ENCODE results near the gene RUNX1.

RUNX1 gene

DNA sequence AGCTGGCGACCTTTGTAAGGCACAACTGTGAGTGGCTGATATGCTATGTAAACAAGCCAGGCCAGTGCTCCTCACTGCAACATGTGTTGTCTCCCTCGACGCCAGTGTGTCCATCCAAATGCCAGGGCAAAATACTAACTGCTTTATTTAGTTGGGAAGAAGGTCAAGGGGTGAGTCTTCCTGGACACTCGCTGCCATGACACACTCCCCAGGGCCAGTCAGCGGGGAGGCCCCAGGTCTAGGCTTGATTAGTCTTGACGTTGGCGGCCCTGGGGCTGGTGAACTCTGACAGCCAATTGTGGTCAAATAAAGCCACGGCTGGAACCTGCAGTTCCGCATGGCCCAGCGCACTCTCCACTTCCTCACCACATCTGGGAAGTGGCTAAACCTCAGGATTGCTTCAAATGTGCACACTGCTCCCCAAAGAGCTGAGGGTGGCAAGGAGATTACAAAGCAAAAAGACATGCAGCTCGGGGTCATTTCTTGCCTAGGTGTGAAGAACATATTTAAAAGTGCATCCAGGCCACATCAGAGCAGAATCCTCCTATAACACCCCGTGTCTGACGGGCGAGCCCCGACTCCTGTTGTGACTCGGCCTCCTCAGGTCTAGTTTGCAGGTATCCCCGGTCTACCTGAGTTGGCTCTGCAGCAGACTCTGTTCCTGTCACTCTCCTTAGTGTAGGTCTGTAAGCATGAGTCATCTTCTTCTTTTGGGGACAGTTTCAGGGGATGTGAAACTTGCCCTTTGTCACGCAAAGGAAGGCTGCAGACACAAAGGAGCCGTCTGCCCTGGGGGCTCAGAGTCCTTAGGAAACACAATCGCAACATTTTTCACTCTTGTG, 183.5 kb downstream of the RUNX1 start:
- peak; percentile 97 for DNase-seq (ENCODE audit: low read depth)
- TF ChIP-seq, protein P1, sequence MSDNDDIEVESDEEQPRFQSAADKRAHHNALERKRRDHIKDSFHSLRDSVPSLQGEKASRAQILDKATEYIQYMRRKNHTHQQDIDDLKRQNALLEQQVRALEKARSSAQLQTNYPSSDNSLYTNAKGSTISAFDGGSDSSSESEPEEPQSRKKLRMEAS (IDR thresholded peaks at IDR 0.05; ENCODE audit: low read depth, low read length), result no peak
- H3K4me3 ChIP-seq (ENCODE audit: low read depth, low read length), result peak overlapping the region; percentile 13

DNA sequence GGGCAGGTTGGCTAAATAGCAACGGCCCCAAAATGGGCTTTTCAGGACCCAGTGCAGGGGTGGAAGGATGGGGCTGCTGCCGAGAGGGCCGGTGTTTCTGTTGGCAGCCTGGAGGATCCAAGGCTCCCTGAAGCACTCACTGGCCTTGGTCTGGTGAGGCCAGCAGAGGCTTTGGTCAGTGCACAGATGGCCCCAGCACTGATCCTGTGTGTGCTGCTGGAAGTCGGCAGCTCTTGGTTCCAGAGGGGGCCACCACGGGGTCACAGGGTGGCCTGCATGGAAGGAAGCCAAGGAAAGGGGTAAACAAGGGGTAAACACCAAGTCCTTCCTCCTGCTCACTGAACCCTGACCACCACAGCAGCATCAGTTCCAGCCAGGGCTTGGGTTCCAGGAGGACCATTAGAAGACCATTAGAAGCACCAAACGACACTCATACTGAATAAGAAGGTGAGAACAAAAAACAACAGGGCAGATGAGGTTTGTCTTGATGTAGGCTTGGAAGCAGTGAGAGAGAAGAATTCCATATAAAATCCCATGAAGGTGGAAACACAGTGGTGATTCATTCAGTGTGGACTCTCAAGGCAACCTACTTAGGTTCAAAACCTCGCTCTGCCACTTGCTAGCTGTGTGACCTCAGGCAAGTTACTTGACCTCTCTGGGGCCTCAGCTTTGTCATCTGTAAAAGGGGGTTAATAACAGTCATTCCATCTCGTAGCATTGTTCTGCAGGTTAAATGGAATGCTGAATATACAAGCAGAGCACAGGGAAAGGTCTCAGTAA, 184.5 kb downstream of the RUNX1 start:
- DNase-seq (ENCODE audit: low read depth), result no peak
- H3K4me3 ChIP-seq (ENCODE audit: low read depth, low read length), result no peak overlapping the region
- TF ChIP-seq, protein P2, sequence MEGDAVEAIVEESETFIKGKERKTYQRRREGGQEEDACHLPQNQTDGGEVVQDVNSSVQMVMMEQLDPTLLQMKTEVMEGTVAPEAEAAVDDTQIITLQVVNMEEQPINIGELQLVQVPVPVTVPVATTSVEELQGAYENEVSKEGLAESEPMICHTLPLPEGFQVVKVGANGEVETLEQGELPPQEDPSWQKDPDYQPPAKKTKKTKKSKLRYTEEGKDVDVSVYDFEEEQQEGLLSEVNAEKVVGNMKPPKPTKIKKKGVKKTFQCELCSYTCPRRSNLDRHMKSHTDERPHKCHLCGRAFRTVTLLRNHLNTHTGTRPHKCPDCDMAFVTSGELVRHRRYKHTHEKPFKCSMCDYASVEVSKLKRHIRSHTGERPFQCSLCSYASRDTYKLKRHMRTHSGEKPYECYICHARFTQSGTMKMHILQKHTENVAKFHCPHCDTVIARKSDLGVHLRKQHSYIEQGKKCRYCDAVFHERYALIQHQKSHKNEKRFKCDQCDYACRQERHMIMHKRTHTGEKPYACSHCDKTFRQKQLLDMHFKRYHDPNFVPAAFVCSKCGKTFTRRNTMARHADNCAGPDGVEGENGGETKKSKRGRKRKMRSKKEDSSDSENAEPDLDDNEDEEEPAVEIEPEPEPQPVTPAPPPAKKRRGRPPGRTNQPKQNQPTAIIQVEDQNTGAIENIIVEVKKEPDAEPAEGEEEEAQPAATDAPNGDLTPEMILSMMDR (IDR thresholded peaks at IDR 0.05; ENCODE audit: low read depth, low read length), result no peak
- TF ChIP-seq POLR2A (IDR thresholded peaks at IDR 0.05; ENCODE audit: extremely low read depth, insufficient read length), result peak; percentile 14

DNA sequence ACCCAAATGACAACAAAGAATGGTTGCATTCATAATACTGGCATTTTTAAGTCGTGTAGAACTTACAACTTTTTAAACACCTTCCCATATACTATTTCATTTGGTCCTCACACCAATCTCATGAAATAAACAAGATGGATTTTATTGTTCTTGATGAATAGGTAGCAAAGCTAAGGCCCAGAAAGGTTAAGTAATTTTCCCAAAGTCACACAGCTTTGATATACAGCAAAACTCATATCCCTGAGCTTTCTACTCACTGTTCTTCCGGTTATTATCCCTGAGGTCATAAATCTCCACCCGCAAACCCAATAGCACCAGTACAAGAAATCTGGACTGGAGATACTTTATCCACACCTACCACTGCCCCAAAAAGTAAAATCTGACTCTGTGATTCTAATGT, 186.2 kb downstream of the RUNX1 start:
- no peak overlapping the region for H3K4me3 ChIP-seq (ENCODE audit: low read depth, low read length)
- DNase-seq (ENCODE audit: low read depth), result no peak
- TF ChIP-seq, protein P2 (IDR thresholded peaks at IDR 0.05; ENCODE audit: low read depth, low read length), result no peak
- TF ChIP-seq MYC (IDR thresholded peaks at IDR 0.05; ENCODE audit: low read depth, low read length) (no peak), POLR2A (IDR thresholded peaks at IDR 0.05; ENCODE audit: extremely low read depth, insufficient read length) (no peak)
- TF ChIP-seq, protein P1 (IDR thresholded peaks at IDR 0.05; ENCODE audit: low read depth, low read length), result no peak

DNA sequence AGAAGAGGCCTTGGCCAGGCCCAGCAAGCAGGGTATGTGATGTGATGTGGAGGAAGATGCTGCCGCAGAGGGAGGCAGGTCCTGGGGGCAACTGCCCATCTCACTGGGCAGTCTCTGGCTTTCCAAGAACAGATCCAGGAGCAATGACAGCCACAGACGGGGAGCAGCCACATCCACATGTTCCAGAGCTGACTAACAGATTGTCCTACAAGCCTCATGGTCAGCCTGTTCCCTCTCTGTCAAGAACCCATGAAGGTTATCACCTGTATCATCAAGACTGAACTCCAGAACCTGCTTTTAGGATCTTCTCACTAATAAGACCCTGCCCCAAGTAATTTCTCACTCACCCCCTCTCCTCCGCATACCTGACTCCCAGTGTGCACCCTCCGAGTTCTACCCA, 187.8 kb downstream of the RUNX1 start:
- DNase-seq (ENCODE audit: low read depth), result no peak
- H3K4me3 ChIP-seq (ENCODE audit: low read depth, low read length), result no peak overlapping the region
- no peak for TF ChIP-seq POLR2A (IDR thresholded peaks at IDR 0.05; ENCODE audit: extremely low read depth, insufficient read length)
- no peak for TF ChIP-seq MYC (IDR thresholded peaks at IDR 0.05; ENCODE audit: low read depth, low read length)
- TF ChIP-seq, protein P2 (IDR thresholded peaks at IDR 0.05; ENCODE audit: low read depth, low read length), result no peak
- TF ChIP-seq, protein P1 (IDR thresholded peaks at IDR 0.05; ENCODE audit: low read depth, low read length), result no peak

DNA sequence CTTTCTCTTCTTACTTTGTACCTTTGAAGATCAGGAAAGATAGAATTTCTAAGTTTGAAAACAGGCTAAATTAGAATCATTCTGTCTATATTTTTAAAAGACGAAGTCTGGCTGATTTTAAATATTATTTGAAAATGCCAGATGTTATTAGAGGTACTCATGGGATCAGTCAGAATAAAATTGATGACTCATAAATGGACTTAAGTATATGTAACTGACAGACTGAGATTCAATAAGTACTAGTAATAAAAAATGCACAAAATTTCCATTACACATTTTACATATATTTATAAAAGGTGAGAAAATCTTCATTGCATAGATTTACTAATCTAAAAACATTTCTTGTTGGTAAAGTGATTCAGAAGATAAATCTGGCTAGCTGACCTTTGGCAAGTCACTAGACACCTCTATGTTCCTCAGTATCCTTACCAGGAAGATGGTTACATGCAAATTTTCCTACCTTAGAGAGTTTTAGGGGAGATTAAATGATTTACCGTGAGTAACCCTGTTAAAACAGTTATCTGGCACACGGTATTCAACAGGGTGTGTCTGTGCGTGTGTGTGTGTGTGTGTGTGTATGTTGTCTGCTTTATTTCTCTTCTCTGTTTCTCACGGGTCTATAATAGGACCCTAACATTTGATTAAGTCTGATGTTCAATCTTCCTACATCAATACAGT, 189.0 kb downstream of the RUNX1 start:
- DNase-seq (ENCODE audit: low read depth), result no peak
- TF ChIP-seq, protein P2 (IDR thresholded peaks at IDR 0.05; ENCODE audit: low read depth, low read length), result no peak
- TF ChIP-seq, protein P1 (IDR thresholded peaks at IDR 0.05; ENCODE audit: low read depth, low read length), result no peak
- H3K4me3 ChIP-seq (ENCODE audit: low read depth, low read length), result no peak overlapping the region

DNA sequence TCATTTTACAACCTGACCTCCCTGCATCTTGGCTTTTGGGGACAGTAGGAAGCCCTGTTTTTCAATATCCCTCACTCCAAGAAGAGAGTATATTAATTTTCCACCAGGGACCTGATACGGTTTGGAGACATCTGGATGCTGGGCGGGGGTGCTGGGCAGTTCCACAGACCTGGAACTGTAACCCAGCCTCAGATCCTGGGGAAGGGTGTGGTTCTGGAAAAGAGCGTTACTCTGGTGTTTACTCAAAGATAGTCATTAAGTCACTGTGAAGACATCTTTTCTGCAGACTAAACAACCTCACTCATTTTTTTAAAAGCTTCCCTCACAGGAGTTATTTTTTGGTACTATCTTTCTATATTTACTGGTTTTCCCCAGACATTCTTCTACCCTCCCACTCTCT, 190.5 kb downstream of the RUNX1 start:
- DNase-seq (ENCODE audit: low read depth), result no peak
- no peak overlapping the region for H3K4me3 ChIP-seq (ENCODE audit: low read depth, low read length)
- no peak for TF ChIP-seq POLR2A (IDR thresholded peaks at IDR 0.05; ENCODE audit: extremely low read depth, insufficient read length)
- TF ChIP-seq, protein P1 (IDR thresholded peaks at IDR 0.05; ENCODE audit: low read depth, low read length), result no peak
- TF ChIP-seq, protein P2 (IDR thresholded peaks at IDR 0.05; ENCODE audit: low read depth, low read length), result no peak
- TF ChIP-seq MYC (IDR thresholded peaks at IDR 0.05; ENCODE audit: low read depth, low read length), result no peak
